HCT116 (cell line): ENCODE measurements around the gene TXNDC9. TPM values are rescaled to one million over a fixed set of nuclear protein-coding genes. Genes with fewer than 3 reads are reported as not detected.
"Not testable (repeated sequence)": the region's sequence is repeated elsewhere in the genome, so short reads cannot be mapped to it uniquely, and the experiment has no call there.

Experiments
- ATAC-seq: fragments of 200-7000 bp; cut with Tn5 transposase; 2 replicates; pipeline ENCODE4 v1.9.1; 2020; ENCODE audit warnings: mild to moderate bottlenecking, moderate library complexity
- BruUV-seq: library from RNA; stranded (reverse); fragments of 400-500 nt; replicated peaks from 2 replicates; lab custom pipeline; 2021; lab: Mats Ljungman, UMichigan
- CTCF ChIA-PET: fragments of 300-600 bp; sonication (Branson Sonifier 250); formaldehyde crosslinking; loops from one replicate; lab custom pipeline; 2021; ENCODE audit warnings: antibody characterized with exemption; lab: Charles Lee
- POLR2A ChIA-PET: fragments of 300-600, 350-600 bp; sonication (Branson Sonifier 250); formaldehyde crosslinking; loops from one replicate; lab custom pipeline; 2021; ENCODE audit warnings: antibody characterized with exemption; lab: Charles Lee
- RAD21 ChIA-PET, 2 experiments: fragments of 300-600 bp; sonication (Branson Sonifier 250); formaldehyde crosslinking; loops; one replicate each; lab custom pipeline; 2023; ENCODE audit warnings: low total read pairs in 2 of 2; ENCODE audit not compliant: uncharacterized antibody in 2 of 2, unreplicated experiment in 2 of 2, low non-redundant PET in 1 of 2; lab: Charles Lee
- DNase-seq: peaks from one replicate; pipeline ENCODE4 v3.0.0-alpha.2; 2010; ENCODE audit warnings: low read depth, low spot score
- H2AFZ ChIP-seq: fragments of 200-600 bp; shearing (Covaris generic), sonication (generic); 2 replicates; pipeline ENCODE4 v1.6.1; 2017; ENCODE audit warnings: low read depth, mixed run types, mixed read lengths, antibody characterized with exemption, low read length; ENCODE audit not compliant: poor library complexity, severe bottlenecking
- H3K27ac ChIP-seq: 2 replicates; pipeline ENCODE4 v1.5.1; 2012; ENCODE audit warnings: low read depth, low read length
- H3K27me3 ChIP-seq: fragments of 200-600 bp; sonication (generic); 2 replicates; pipeline ENCODE4 v1.6.1; 2016; ENCODE audit warnings: mixed run types, low read length, mixed read lengths; ENCODE audit not compliant: insufficient read depth
- H3K36me3 ChIP-seq, 2 experiments: fragments of 200-500 bp in 1 of 2; fragments of 200-600 bp in 1 of 2; sonication (Bioruptor generic) in 1 of 2; sonication (generic) in 1 of 2; 2 replicates each; pipeline versions ENCODE4 v1.5.1 to v1.6.1; 2014 to 2016; ENCODE audit warnings: low read length in 2 of 2, inconsistent platforms in 1 of 2, mixed read lengths in 1 of 2, mixed run types in 1 of 2; ENCODE audit not compliant: insufficient read depth in 2 of 2, control insufficient read depth in 1 of 2
- H3K4me1 ChIP-seq, 2 experiments: fragments of 200-600 bp in 1 of 2; sonication (generic) in 1 of 2; 2 replicates each; pipeline versions ENCODE4 v1.5.1 to v1.6.1; 2012 to 2017; ENCODE audit warnings: low read length in 2 of 2, inconsistent platforms in 1 of 2, mild to moderate bottlenecking in 1 of 2, mixed read lengths in 1 of 2, mixed run types in 1 of 2, moderate library complexity in 1 of 2; ENCODE audit not compliant: insufficient read depth in 2 of 2, control insufficient read depth in 1 of 2
- H3K4me2 ChIP-seq: fragments of 200-600 bp; sonication (generic); 2 replicates; pipeline ENCODE4 v1.6.1; 2017; ENCODE audit warnings: mixed run types, low read length, mixed read lengths
- H3K4me3 ChIP-seq, 2 experiments: fragments of 200-600 bp in 1 of 2; sonication (generic) in 1 of 2; replicated peaks in 1 of 2; 2 replicates each; pipeline ENCODE4 v1.5.1; 2011 to 2016; ENCODE audit warnings: low read length in 2 of 2, control low read depth in 1 of 2, low read depth in 1 of 2, mild to moderate bottlenecking in 1 of 2, mixed read lengths in 1 of 2, mixed run types in 1 of 2
- H3K79me2 ChIP-seq: fragments of 200-600 bp; sonication (generic); 2 replicates; pipeline ENCODE4 v1.6.1; 2017; ENCODE audit warnings: mild to moderate bottlenecking, mixed run types, low read length, moderate library complexity, mixed read lengths; ENCODE audit not compliant: insufficient read depth
- H3K9ac ChIP-seq: fragments of 200-600 bp; sonication (generic); 2 replicates; pipeline ENCODE4 v1.6.1; 2016; ENCODE audit warnings: low read length, mixed read lengths
- H3K9me2 ChIP-seq: fragments of 200-600 bp; sonication (generic), shearing (Covaris generic); 2 replicates; pipeline ENCODE4 v1.6.1; 2017; ENCODE audit warnings: mixed run types, mild to moderate bottlenecking, moderate library complexity; ENCODE audit not compliant: insufficient read depth
- H3K9me3 ChIP-seq, 2 experiments: fragments of 200-500 bp in 1 of 2; fragments of 200-600 bp in 1 of 2; sonication (Bioruptor generic) in 1 of 2; sonication (generic) in 1 of 2; 2 replicates each; pipeline ENCODE4 v1.6.1; 2014 to 2017; ENCODE audit warnings: low read length in 2 of 2, mixed read lengths in 2 of 2, inconsistent platforms in 1 of 2, low read depth in 1 of 2, mild to moderate bottlenecking in 1 of 2, mixed run types in 1 of 2, moderate library complexity in 1 of 2; ENCODE audit not compliant: control insufficient read depth in 1 of 2, insufficient read depth in 1 of 2
- H4K20me1 ChIP-seq: fragments of 200-600 bp; sonication (generic), shearing (Covaris generic); 2 replicates; pipeline ENCODE4 v1.6.1; 2017; ENCODE audit warnings: mixed run types, mild to moderate bottlenecking, moderate library complexity; ENCODE audit not compliant: insufficient read depth
- ATF3 ChIP-seq: IDR thresholded peaks from 2 replicates; pipeline ENCODE4 v1.6.1; 2012
- CEBPB ChIP-seq: IDR thresholded peaks from 2 replicates; pipeline ENCODE4 v1.6.1; 2012; ENCODE audit warnings: low read depth
- CTCF ChIP-seq, 3 experiments: fragments of 200-600 bp in 1 of 3; sonication (generic) in 1 of 3; IDR thresholded peaks in 2 of 3; conservative IDR thresholded peaks in 1 of 3; 2 replicates each; pipeline ENCODE4 v1.5.1; 2012 to 2017; ENCODE audit warnings: low read depth in 2 of 3, low read length in 2 of 3, antibody characterized with exemption in 1 of 3, borderline replicate concordance in 1 of 3, control low read depth in 1 of 3, mild to moderate bottlenecking in 1 of 3, mixed read lengths in 1 of 3, mixed run types in 1 of 3, moderate library complexity in 1 of 3; ENCODE audit not compliant: insufficient read depth in 1 of 3
- ELF1 ChIP-seq: IDR thresholded peaks from 2 replicates; pipeline ENCODE4 v1.6.1; 2012; ENCODE audit warnings: low read depth, borderline replicate concordance
- EZH2 ChIP-seq: fragments of 200-600 bp; sonication (generic); IDR thresholded peaks from 2 replicates; pipeline ENCODE4 v1.6.1; 2017; ENCODE audit warnings: antibody characterized with exemption, mixed run types
- EZH2phosphoT487 ChIP-seq: fragments of 200-600 bp; IDR thresholded peaks from 2 replicates; pipeline ENCODE4 v1.6.1; 2018; ENCODE audit warnings: antibody characterized with exemption, borderline replicate concordance
- FOSL1 ChIP-seq: IDR thresholded peaks from 2 replicates; pipeline ENCODE4 v1.6.1; 2012; ENCODE audit warnings: low read depth
- POLR2A ChIP-seq: IDR thresholded peaks from 2 replicates; pipeline ENCODE4 v1.7.0; 2011; ENCODE audit warnings: borderline replicate concordance; ENCODE audit not compliant: insufficient read depth, insufficient read length; ENCODE audit errors: extremely low read depth
- POLR2AphosphoS5 ChIP-seq: IDR thresholded peaks from 2 replicates; pipeline ENCODE4 v1.6.1; 2011; ENCODE audit warnings: mild to moderate bottlenecking, low read depth, low read length, moderate library complexity
- SIN3A ChIP-seq: IDR thresholded peaks from 2 replicates; pipeline ENCODE4 v1.6.1; 2012; ENCODE audit warnings: low read depth
- SP1 ChIP-seq: IDR thresholded peaks from 2 replicates; pipeline ENCODE4 v1.6.1; 2012; ENCODE audit warnings: low read depth
- ZBTB33 ChIP-seq: IDR thresholded peaks from 2 replicates; pipeline ENCODE4 v1.6.1; 2011; ENCODE audit warnings: mild to moderate bottlenecking, low read length, moderate library complexity; ENCODE audit not compliant: insufficient replicate concordance; ENCODE audit errors: extremely low read depth
- ZFX ChIP-seq: fragments of 450-650 bp; IDR thresholded peaks from 2 replicates; pipeline ENCODE4 v1.6.1; 2017
- intact Hi-C: fragments of 100-400 bp; cut with micrococcal nuclease; formaldehyde crosslinking; loops from 2 replicates; pipeline ENCODE4 v1.10.0; 2022
- total RNA-seq: library from RNA; stranded (reverse); gene quantifications from one replicate; pipeline ENCODE4 v1.2.1, GENCODE V29; 2021; ENCODE audit not compliant: unreplicated experiment

TXNDC9 gene
- total RNA-seq, 1 experiment from 2014 or later: 18.3 TPM

- H3K27ac ChIP-seq: no peak overlapping the region
- DNase-seq (no peak), ATAC-seq (no peak)
- no peaks in the 10 kb centered on the region for H3K9me3 ChIP-seq
- no peaks in the 10 kb centered on the region for H3K4me1 ChIP-seq
- no peaks in the 10 kb centered on the region for H3K27me3 ChIP-seq
- peaks cover 32% of the 10 kb centered on the region for H3K79me2 ChIP-seq
- H3K9ac ChIP-seq: no peak overlapping the region
- BruUV-seq: no TSS peak
- intact Hi-C loops: no loop called here
- TF ChIP-seq SP1 (no peak), CTCF (IDR thresholded peaks at IDR 0.05 in 2 of 3, conservative IDR thresholded peaks at IDR 0.05 in 1 of 3; ENCODE audit: borderline replicate concordance in 1 of 3, insufficient read depth in 1 of 3, low read depth in 2 of 3, low read length in 2 of 3) (no peak), EZH2phosphoT487 (no peak), CEBPB (no peak), SIN3A (no peak), FOSL1 (no peak), ZFX (no peak), ELF1 (no peak), EZH2 (no peak), ZBTB33 (no peak), ATF3 (no peak), POLR2AphosphoS5 (no peak), POLR2A (no peak)
- H3K9me2 ChIP-seq: no peaks in the 10 kb centered on the region
- no peak overlapping the region for H3K4me3 ChIP-seq
- POLR2A ChIA-PET: no interaction called here
- H4K20me1 ChIP-seq: no peaks in the 10 kb centered on the region
- no peak overlapping the region for H2AFZ ChIP-seq
- H3K36me3 ChIP-seq: peaks cover 37 to 56% of the 10 kb centered on the region in 2 experiments
- CTCF ChIA-PET: no interaction called here
- no peak overlapping the region for H3K4me2 ChIP-seq
- RAD21 ChIA-PET: no interaction called here
These were observed 10.7 kb downstream of the TXNDC9 start for GRCh38 chr2:99325384-99325783.

- H3K4me1 ChIP-seq, RAD21 ChIA-PET, BruUV-seq, H3K9me2 ChIP-seq, H3K4me3 ChIP-seq, CTCF ChIA-PET, ATAC-seq, H3K27me3 ChIP-seq, H3K4me2 ChIP-seq, POLR2A ChIA-PET, DNase-seq, H3K9me3 ChIP-seq, H4K20me1 ChIP-seq, H3K27ac ChIP-seq, H2AFZ ChIP-seq, H3K9ac ChIP-seq, intact Hi-C loops: not testable (repeated sequence)
- peaks cover 12 to 35% of the 10 kb centered on the region in 2 experiments; a peak in 2 of 4 replicates for H3K36me3 ChIP-seq
- 0 out of 2 replicates have a peak, but pooled peaks cover 11% of the 10 kb centered on the region for H3K79me2 ChIP-seq
These were observed 18.3 kb downstream of the TXNDC9 start for GRCh38 chr2:99317873-99318200.
